ENCODE measurements around the gene HES5.

- TF ChIP-seq CTCF (IDR thresholded peaks at IDR 0.05) (no peak), POLR2A (IDR thresholded peaks at IDR 0.05) (no peak)
Measured at GRCh38 chr1:2570332-2570731, 40.3 kb upstream of the HES5 start.
